HCEC 1CT (cell line): ENCODE measurements around the gene HMGB1.
A peak's percentile ranks its signal among the peaks of the same experiment; 100 is the strongest.
"Not testable (repeated sequence)": the region's sequence is repeated elsewhere in the genome, so short reads cannot be mapped to it uniquely, and the experiment has no call there.

Experiments used
- DNase-seq: peaks from one replicate; pipeline ENCODE4 v3.0.0-alpha.2; 2017

Gene HMGB1

DNA sequence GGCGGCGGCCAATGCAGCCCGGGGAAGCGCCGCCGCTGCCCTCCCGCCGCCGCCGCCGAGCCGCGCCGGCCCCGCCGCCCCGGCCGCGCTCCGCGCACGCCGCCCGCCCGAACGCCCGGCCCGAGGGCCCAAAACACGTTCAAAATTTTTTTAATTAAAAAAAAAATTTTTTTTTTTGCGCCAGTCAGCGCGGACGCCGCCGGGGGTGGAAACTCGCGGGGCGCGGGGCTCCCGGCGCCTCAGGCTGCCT is 468 bp downstream of the HMGB1 start:
- no peak for DNase-seq

- DNase-seq = peak; percentile 79
Observed at GRCh38 chr13:30464496-30465342, 1.0 kb downstream of the HMGB1 start.

DNA sequence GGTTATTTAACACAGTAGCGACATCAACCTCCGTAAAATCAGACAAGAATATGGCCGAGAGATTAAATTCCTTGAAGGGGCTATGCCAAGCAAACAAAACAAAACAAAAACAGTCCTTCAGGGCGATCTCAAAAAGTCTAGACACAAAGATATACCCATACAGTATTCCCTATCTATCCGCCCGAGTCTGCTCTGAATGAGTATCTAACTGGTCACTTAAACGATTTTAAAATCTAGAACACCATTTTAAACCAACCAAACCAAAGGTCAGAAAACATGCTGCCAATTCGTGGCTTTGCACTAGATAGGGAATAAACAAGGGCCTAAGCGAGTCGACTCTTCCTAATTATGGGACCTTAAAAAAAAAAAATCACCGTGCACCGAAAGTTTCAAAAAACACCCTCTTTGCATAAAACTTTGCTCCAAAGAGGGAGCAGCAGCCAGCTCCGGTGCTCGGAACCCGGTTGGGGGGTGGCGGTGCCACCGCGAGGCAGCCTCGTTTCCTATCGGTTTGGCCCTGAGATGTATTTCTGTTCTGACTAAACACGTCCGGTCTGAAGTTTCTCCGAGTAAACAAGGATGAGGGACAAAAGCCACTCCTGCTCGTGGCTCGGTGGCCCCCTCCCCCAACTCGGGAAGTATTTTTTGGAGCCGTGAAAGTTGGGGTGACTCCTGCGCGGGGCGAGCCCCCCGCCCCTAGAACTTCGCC is 1.8 kb downstream of the HMGB1 start:
- peak; percentile 66 for DNase-seq

DNA sequence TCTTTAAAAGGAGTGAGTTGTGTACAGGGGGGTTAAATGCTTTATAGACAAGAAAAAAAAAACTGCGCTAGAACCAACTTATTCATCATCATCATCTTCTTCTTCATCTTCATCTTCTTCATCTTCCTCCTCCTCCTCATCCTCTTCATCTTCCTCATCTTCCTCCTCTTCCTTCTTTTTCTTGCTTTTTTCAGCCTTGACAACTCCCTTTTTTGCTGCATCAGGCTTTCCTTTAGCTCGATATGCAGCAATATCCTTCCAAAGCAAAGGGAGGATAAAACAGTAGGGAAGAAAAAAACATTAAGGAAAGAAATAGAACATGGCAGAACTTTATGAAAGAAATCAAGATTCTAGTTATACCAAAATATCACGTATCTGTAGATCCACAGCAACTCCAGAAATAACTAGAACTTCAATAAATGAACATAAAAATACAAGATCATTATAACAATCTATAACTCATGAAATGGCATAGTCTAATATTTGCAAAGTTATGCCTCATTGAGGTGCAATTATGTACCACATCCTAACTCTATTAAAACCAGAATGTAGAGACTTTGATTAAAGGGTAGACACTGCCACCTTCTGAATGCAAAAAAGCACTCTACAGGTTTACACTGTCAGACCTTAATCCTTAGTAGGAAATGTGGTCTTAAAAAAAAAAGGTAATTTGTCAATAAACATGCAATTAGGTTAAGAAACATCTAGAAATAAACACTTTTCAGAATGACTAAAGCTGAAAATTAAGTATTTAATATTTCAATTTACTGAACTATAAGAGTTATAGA is 4.3 kb downstream of the HMGB1 start:
- DNase-seq = peak; percentile 50

GRCh38 chr13:30457306-30457891 is 8.3 kb downstream of the HMGB1 start:
- DNase-seq = no peak

DNA sequence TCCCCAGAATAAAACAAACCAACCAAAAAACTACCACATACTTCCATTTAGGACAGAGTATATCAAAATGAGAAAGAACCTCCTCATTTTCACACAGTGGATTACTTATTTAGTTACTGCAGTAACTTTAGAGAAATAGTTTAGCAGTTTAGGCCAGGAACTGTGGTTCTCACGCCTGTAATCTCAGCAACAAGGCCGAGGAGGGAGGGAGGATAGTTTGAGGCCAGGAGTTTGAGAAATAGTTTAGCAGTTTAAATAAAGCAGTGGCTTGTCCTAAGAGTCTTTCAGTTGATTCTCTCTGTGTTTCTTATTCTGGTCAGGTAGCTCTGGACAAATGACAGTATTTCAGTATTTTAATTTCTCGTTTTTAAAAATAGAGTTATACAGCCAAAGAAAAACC is 9.4 kb downstream of the HMGB1 start:
- DNase-seq = no peak

- DNase-seq = no peak
Observed at GRCh38 chr13:30454991-30455390, 10.7 kb downstream of the HMGB1 start.

DNA sequence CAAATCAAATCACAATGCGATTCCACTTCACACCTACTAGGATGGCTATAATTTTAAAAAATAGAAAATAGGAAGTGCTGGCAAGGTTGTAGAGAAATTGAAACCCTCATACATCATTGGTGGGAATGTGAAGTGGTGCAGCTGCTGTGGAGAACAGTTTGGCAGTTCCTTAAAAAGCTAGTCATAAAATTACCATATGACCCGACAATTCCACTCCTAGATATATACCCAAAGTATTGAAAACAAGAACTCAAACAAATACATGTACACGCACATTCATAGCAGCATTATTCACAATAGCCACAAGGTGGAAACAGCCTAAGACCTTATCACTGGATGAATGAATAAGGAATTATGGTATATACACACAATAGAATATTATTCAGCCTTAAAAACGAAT is 12.0 kb downstream of the HMGB1 start:
- peak; percentile 38 for DNase-seq

DNA sequence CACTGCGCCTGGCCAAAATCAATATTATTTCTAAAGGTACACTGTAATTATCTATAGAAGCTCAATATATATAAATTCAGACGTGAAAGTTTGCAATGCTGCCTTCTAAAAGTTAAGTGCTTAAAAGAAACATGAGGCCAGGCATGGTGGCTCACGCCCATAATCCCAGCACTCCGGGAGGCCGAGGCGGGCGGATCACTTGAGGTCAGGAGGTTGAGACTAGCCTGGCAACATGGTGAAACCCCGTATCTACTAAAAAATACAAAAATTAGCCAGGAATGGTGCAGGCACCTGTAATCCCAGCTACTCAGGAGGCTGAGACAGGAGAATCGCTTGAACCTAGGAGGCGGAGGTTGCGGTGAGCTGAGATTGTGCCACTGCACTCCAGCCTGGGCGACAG is 14.3 kb downstream of the HMGB1 start:
- DNase-seq = not testable (repeated sequence)

DNA sequence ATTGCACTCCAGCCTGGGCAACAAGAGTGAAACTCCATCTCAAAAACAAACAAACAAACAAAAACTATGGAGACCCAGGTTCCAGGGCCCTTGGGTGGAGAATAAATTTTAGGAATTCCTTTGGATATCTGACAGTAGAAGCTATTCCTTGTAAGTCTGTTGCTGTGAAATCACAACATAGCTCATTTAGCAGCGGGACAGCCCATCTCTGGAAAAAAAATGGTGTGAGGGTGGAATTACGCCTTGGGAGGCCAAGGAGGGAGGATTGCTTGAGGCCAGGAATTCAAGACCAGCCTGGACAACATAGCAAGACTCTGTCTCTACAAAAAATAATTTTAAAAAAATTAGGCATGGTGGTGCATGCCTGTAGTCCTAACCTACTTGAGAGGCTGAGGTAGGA is 15.7 kb downstream of the HMGB1 start:
- DNase-seq = no peak

GRCh38 chr13:30448441-30448840 is 17.3 kb downstream of the HMGB1 start:
- no peak for DNase-seq

GRCh38 chr13:30446126-30446500 is 19.6 kb downstream of the HMGB1 start:
- DNase-seq = no peak

- DNase-seq = no peak
Observed at GRCh38 chr13:30443957-30444404, 21.8 kb downstream of the HMGB1 start.

DNA sequence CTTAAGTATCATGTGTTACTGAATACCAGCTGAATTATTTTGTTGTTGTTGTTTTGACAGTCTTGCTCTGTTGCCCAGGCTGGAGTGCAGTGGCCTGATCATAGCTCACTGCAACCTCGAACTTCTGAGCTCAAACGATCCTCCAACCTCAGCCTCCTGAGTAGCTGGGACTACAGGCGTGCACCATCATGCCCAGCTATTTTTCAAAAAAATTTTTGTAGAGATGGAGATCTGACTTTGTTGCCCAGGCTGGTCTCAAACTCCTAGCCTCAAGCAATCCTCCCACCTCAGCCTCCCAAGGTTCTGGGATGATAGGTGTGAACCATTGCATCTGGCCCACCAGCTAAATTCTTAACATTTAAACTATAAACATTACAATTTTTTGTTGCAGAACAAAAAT is 22.2 kb downstream of the HMGB1 start:
- not testable (repeated sequence) for DNase-seq

- no peak for DNase-seq
Observed at GRCh38 chr13:30442926-30443325, 22.8 kb downstream of the HMGB1 start.

DNA sequence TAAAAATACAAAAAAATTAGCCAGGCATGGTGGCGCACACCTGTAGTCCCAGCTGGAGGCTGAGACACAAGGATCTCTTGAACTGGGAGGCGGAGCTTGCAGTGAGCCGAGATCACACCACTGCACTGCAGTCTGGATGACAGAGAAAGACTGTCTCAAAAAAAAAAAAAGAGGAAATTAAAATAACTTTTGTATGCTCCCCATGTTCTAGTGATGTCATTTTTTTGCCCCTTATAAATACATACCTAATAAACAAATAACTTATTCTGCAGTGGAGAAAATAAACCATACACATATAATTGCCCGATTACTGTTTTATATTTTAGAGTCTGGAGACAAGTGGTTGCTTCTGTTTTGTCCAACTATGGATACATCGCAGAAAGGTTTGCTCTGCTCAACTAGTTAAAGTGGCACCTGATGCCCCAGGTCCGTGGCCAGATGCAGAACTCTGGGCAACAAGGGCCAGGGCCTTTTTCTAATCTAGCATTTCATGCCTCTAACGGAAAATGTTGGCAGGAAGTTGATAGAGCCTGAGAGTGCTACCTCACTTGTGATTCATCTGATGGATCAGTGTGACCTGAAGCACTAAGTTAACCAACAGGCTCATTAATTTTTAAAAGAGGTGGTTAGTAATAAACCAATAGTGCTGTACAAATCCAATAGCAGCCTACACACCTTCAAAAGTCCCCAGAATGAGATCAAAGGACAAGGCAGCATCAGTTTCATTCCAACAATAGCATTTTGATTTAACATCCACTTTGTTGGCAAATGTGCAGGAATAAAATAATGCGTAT is 24.6 kb downstream of the HMGB1 start:
- no peak for DNase-seq

- DNase-seq = no peak
Observed at GRCh38 chr13:30438286-30438685, 27.4 kb downstream of the HMGB1 start.

GRCh38 chr13:30437177-30437576 is 28.6 kb downstream of the HMGB1 start:
- no peak for DNase-seq

DNA sequence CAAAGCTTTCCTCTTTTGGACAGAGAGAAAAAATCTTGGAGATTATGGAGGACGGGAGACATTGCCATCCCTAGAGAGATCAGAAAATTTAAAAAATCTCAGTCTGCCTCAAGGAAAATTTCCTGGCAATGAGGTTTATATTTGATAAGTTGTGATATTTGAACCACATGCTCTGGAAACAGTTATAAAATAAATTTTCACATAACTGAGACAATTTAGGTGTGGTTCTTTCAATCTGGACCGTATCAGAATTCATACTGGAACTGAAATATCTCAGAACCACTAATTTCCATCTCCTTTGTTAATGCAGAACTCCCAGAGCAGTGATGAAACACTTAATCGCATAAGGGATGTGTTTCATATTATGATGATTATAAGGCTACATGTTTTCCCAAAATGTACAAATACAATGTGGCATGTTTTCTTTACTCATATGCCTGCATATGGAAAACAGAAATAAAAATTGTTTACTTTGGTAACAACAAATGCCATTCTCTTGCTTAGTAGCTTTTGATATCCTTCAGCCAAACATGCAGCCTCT is 29.8 kb downstream of the HMGB1 start:
- DNase-seq = no peak

GRCh38 chr13:30431269-30431940 is 34.3 kb downstream of the HMGB1 start:
- DNase-seq = no peak
